ENCODE measurements around the gene C1QTNF8. TPM values are rescaled to one million over a fixed set of nuclear protein-coding genes. Genes with fewer than 3 reads are reported as not detected.

C1QTNF8 gene
- total and polyA plus RNA-seq, 2 of the 13 experiments (the other 11 are each of a cell fraction or from before 2014, with no cell fraction given) = 0.09 TPM; not detected in 1

DNA sequence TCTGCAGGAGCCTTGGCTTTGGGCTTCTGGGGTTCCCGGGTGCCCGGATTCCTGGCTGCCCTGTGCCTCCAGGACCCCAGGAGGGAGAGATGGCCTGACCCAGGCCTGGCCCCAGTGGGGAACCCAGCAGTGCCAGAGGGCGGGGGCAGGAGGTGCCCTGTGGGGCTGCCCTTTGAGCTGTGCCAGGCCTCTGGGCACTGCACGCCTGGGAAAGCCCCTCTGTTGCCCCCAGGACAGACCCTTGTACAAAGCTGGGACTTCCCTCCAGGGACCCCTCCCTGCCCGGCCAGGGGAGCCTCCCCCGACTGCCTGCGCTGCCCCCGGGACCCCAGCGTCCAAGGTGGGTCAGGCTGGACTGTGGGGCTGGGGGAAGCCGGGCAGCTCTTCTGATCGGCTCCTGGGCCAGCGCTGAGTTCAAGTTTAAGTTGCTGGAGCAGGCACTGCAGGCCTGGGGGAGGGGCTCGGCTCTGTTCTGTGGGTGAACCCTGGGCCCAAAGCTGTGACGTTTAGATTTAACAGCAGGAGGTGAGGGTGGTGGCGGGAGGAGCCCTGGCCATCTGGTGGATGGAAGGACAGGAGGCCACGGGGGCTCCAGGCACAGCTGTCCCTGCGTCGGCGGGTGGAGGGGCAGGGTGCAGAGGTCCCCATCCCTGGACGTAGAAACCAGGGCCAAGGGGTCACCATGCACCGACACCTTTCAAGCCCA, 27.6 kb upstream of the C1QTNF8 start (continued):
- no peak for TF ChIP-seq ZNF232 (CRISPR knock-in tag; IDR thresholded peaks at IDR 0.05; ENCODE audit: borderline replicate concordance)
- TF ChIP-seq ZMYM4 (CRISPR knock-in tag; IDR thresholded peaks at IDR 0.05) = no peak
- TF ChIP-seq SUZ12 (IDR thresholded peaks at IDR 0.05; ENCODE audit: low read depth, low read length) = no peak

DNA sequence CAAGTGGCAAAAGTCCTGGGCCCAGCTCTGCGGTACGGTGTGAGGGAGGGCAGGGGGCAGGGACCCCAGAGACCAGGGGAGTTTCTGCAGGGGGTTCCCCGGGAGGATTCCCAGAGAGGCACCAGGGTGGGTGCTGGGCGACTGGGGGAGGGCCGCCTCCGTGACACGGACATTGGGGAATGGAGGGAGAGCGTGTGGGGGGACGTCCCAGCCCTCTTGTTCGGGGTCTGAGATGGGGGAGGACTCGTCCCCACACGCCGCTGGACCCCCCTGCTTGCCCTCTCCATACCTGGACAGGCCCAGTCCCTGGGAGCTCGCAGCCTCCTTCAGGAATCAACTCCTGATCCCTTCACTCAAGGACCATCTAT, 26.3 kb upstream of the C1QTNF8 start:
- Histone ChIP-seq H3K4me1 (ENCODE audit: insufficient read depth, low read length) (no peaks in the 10 kb centered on the region), H2AFZ (ENCODE audit: low read length) (no peak overlapping the region), H3K4me3 (replicated peaks in 1 of 3; ENCODE audit: insufficient read depth in 1 of 3, low read depth in 2 of 3, low read length in 3 of 3) (no peak overlapping the region), H3K79me2 (ENCODE audit: insufficient read depth, low read length) (no peaks in the 10 kb centered on the region), H3K9ac (ENCODE audit: insufficient read depth, low read depth, low read length) (no peak overlapping the region), H3K9me3 (ENCODE audit: low read length) (no peaks in the 10 kb centered on the region), H3K27me3 (ENCODE audit: control insufficient read depth in 1 of 2, insufficient read depth in 2 of 2, low read length in 2 of 2) (peaks cover 31 to 85% of the 10 kb centered on the region in 2 experiments; a peak in 4 of 5 replicates), H3K4me2 (ENCODE audit: low read depth, low read length) (no peak overlapping the region), H3K27ac (ENCODE audit: extremely low read length, insufficient read depth, low read length) (no peak overlapping the region), H3K36me3 (replicated peaks in 1 of 2; ENCODE audit: control insufficient read depth in 1 of 2, insufficient read depth in 2 of 2, low read length in 2 of 2) (no peaks in the 10 kb centered on the region), H4K20me1 (ENCODE audit: insufficient read depth, low read length) (0 out of 2 replicates have a peak, but pooled peaks cover 3% of the 10 kb centered on the region)
- intact Hi-C loops (cut with micrococcal nuclease; ENCODE audit: unreplicated experiment) = no loop called here
- BruUV-seq (replicated peaks) = no TSS peak
- WGBS (ENCODE audit: low lambda C conversion rate) = 60% methylated on average over 3 of the region's 14 CpGs
- ChIA-PET CTCF (ENCODE audit: low intra/inter-chr PET ratio, low total read pairs) (no interaction called here), POLR2A (no interaction called here)
- no peak for DNase-seq (ENCODE audit: low spot score)
- in situ Hi-C loops (cut with HindIII; ENCODE audit: extremely low pct_ligation_motif_present, low pct_unique_long_range_greater_than_20kb) = no loop called here
- no peak for ATAC-seq
- FAIRE-seq = no peak
- no peak for TF ChIP-seq ZNF225 (CRISPR knock-in tag; IDR thresholded peaks at IDR 0.05)
- TF ChIP-seq, protein P1, sequence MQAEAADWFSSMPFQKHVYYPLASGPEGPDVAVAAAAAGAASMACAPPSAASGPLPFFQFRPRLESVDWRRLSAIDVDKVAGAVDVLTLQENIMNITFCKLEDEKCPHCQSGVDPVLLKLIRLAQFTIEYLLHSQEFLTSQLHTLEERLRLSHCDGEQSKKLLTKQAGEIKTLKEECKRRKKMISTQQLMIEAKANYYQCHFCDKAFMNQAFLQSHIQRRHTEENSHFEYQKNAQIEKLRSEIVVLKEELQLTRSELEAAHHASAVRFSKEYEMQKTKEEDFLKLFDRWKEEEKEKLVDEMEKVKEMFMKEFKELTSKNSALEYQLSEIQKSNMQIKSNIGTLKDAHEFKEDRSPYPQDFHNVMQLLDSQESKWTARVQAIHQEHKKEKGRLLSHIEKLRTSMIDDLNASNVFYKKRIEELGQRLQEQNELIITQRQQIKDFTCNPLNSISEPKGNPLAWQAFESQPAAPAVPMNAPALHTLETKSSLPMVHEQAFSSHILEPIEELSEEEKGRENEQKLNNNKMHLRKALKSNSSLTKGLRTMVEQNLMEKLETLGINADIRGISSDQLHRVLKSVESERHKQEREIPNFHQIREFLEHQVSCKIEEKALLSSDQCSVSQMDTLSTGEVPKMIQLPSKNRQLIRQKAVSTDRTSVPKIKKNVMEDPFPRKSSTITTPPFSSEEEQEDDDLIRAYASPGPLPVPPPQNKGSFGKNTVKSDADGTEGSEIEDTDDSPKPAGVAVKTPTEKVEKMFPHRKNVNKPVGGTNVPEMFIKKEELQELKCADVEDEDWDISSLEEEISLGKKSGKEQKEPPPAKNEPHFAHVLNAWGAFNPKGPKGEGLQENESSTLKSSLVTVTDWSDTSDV (CRISPR knock-in tag; IDR thresholded peaks at IDR 0.05) = no peak
- no peak for TF ChIP-seq ZNF253 (CRISPR knock-in tag; IDR thresholded peaks at IDR 0.05; ENCODE audit: borderline replicate concordance)
- TF ChIP-seq ZFP41 (CRISPR knock-in tag; IDR thresholded peaks at IDR 0.05; ENCODE audit: borderline replicate concordance) = no peak
